HUDEP-2 (cell line): ENCODE data around the gene CES2.
A peak's percentile ranks its signal among the peaks of the same experiment; 100 is the strongest.
"Not testable (repeated sequence)": the region's sequence is repeated elsewhere in the genome, so short reads cannot be mapped to it uniquely, and the experiment has no call there.

Experiments
- DNase-seq, 76 experiments: peaks; one replicate each; lab custom pipeline; 2025; ENCODE audit not compliant: unreplicated experiment in 76 of 76; lab: John Stamatoyannopoulos, UW

Gene CES2

DNA sequence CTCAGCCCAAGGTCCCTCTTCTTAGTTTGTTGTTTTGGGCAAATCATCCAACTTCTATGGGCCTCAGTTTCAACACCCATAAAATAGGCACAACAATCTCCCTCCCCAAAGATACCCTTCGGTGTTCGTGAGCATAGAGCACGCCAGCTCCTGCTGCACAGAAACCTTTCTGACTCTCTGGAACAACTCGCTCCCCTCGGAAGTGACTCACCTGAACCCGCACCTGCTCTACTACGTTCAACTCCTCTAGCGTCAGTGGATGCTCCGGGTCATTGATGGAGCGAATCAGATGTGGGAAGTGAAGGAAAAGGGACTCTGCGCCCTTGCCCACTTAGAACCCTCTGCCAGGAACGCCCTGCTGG lies 1.6 kb upstream of the CES2 start:
- no peak for DNase-seq

GRCh38 chr16:66934138-66934838 lies 1.0 kb upstream of the CES2 start, which contains the start of gene CIAO2B:
Gene CIAO2B, minus strand, starts transcription at chr16:66934402. Its CDS starts 38 bp downstream, at chr16:66934364.
- DNase-seq, result peak in 71 of 76 experiments; percentile 25 to 85 (median 68)

GRCh38 chr16:66934839-66935313 lies 440 bp upstream of the CES2 start:
- DNase-seq, result not testable (repeated sequence)

DNA sequence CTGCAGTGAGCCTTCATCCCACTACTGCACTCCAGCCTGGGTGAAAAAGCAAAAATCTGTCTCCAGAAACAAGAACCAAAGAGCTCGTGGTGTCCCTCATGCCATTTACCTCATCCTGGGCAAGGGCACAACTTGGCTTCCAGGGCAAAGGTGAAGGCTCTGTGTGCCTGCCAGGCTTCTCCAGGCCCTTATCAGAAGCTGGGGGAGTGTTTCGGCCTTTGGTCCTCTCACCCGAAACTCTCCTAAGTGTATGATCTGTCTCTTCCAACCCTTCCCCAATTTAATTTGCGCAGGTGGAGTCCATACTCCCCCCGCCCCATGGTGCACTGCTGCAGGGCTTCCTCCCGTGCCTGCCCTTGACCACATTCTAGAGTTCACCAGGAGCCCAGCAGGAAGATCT lies 1.1 kb downstream of the CES2 start:
- DNase-seq, result no peak

DNA sequence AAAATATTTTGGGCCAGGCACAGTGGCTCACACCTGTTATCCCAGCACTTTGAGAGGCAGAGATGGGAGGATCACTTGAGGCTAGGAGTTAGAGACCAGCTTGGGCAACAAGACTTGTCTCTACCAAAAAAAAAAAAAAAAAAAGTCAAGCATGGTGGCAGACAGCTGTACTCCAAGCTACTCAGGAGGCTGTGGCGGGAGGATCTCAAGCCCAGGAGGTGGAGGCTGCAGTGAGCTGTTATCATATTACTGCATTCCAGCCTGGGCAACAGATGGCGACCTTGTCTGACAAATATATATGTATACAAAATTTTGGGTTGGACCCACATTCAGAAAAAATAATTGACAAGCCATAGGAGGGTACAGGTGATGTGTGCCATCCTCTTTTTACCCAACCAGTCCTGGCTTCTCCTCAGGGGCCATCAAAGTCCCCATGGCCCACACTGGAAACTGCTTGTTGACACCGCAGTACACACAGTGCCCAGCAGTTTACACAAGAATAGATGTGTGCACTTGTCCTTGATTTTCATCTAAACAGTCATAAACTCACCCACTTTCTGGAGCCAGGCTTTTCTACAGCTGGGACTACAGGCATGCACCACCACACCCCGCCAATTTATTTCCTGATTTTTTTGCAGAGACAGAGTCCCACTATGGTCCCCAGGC lies 1.7 kb downstream of the CES2 start:
- DNase-seq, result peak in 16 of 76 experiments; percentile 4 to 34 (median 16)

- DNase-seq, result no peak
These were observed 2.5 kb downstream of the CES2 start for GRCh38 chr16:66937725-66938337.

- no peak for DNase-seq
These were observed 4.0 kb downstream of the CES2 start for GRCh38 chr16:66939366-66939765.

DNA sequence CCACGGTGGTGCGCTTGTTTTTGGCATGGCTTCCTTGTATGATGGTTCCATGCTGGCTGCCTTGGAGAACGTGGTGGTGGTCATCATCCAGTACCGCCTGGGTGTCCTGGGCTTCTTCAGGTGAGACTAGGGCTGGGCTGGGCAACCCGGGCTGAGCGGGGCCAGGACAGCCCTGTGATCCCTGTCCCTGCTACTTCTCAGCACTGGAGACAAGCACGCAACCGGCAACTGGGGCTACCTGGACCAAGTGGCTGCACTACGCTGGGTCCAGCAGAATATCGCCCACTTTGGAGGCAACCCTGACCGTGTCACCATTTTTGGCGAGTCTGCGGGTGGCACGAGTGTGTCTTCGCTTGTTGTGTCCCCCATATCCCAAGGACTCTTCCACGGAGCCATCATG lies 4.9 kb downstream of the CES2 start:
- DNase-seq, result no peak

DNA sequence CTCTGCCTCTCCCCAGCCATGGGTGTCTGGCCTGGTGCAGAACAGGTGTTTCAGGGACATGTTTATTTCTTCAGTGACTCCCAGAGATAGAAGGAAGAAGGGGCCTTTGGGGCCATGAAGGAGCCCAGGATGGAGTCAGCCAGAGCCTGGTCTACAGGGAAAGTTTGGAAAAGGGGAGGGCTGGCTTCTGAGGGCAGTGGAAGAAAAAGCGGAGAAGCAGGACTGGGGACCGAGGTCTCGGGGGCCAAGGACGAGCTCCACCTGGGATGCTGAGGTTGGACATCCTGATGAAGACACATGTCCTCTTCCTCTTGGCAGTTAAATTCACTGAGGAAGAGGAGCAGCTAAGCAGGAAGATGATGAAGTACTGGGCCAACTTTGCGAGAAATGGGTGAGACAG lies 7.7 kb downstream of the CES2 start:
- no peak for DNase-seq

DNA sequence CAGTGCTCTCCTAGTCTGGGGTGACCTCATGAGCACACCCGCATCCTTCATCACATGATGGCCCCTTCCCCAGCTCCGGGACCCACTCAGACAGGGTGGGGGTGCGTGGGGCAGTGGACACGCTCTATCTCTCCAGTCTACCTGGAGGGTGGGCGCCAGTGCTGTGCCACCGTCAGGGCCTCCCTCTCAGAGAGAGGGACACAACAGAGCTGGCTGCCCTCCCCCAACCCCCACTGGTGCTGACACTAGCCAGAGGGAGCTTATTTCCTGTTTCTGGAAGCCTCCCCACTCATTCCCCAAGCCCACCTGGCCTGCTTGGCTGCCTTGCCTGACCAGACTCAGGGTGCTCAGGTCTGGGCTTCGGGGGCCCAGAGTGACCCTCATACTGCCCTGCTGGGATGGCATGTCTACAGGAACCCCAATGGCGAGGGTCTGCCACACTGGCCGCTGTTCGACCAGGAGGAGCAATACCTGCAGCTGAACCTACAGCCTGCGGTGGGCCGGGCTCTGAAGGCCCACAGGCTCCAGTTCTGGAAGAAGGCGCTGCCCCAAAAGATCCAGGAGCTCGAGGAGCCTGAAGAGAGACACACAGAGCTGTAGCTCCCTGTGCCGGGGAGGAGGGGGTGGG lies 8.2 kb downstream of the CES2 start:
- DNase-seq, result no peak

GRCh38 chr16:66944054-66944441 lies 8.7 kb downstream of the CES2 start:
- no peak for DNase-seq

GRCh38 chr16:66944971-66945370 lies 9.7 kb downstream of the CES2 start:
- not testable (repeated sequence) for DNase-seq

DNA sequence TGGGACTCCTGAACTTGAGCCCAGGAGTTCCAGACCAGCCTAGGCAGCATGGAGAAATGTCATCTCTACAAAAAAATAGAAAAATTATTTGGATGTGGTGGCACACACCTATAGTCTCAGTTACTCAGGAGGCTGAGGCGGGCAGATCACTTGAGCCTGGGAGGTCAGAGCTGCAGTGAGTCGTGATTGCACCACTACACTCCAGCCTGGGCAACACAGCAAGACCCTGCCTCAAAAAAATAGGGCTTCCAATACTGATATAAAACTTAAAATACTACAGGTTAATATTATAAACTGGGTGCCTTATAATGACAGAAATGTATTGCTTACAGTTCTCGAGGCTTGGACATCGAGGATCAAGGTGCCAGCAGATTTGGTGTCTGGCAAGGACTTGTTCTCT lies 10.6 kb downstream of the CES2 start:
- DNase-seq, result no peak

DNA sequence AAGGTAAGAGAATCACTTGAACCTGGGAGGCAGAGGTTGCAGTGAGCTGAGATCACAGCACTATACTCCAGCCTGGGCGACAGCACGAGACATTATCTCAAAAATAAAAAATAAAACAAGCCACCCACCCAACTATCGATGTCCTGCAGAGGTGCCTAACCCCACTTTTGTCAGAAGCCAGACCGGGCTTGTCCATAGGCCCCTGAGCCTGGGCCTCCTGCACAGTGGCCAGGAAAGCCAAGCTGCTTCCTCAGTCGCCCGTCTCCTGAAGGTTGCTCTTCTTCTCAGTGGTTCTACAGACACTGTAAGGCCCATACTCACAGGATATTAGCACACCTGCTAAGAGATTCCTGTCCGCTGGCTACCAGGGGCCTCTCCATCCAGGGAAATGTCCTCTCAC lies 11.2 kb downstream of the CES2 start:
- no peak for DNase-seq

- DNase-seq, result no peak
These were observed 11.6 kb downstream of the CES2 start for GRCh38 chr16:66946974-66947301.

DNA sequence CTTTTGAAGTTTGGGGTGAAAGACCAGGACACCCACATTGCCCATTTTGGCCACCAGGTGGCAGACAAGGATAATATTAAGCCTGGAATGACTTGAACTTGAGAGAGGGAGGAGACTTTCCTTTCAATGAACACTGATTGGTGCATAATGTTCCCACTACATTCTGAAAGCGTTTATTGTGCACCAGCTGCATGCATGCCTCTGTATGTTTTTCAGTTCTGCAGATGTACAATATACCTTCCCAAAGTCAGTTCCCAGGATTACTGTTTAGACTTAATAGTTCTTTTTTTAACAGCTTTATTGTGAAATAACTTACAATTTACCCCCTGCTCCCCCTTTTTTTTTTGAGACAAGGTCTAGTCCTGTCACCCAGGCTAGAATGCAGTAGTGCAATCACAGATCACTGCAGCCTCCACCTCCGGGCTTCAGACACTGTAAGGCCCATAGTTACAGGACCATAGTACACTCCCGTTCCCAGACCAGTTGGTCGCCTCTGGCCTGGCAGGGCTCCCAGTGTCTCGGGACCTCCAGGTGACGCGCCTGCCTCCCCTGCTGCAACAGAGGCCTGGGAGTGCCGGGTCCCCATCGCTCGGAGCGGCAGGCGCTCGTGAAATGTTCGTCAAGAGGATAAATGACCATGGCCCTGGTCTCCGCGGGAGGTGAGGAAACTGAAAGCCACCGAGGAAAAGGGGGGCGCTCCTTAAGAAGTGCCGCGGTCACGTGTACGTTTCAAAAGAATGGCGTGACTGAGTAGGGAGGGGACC lies 12.2 kb downstream of the CES2 start:
- peak in 69 of 76 experiments; percentile 11 to 86 (median 64) for DNase-seq

DNA sequence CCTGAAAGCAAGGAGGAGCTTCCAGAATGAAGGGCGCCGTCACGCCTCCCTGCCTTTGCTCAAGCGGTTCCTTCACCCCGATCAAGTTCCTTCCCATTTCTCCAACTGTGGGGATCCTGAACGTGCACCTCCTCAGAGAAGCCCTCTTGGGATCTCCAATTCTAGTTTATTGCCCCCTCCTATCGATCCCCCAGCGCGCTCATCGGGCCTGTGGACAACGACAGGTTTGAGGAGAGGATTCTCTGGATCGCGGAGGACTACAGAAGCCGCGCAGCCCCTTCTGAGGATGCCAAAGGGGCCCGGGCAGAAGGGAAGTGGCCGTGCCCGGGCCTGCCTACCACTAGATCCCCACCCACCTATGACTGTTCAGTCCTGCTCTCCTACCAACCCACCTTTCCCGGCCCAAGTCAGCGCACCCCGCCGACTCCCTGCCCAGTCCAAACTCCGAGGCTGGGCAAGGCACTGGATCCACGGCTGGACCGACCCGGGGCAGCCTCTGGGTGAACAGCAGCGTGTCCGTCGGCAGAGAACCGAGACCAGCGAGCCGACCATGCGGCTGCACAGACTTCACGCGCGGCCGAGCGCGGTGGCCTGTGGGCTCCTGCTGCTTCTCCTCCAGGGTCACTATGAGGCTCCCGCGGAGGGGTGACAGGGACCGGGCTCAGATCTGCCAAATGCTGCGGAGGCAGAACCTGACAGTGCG lies 13.0 kb downstream of the CES2 start:
- DNase-seq, result no peak

DNA sequence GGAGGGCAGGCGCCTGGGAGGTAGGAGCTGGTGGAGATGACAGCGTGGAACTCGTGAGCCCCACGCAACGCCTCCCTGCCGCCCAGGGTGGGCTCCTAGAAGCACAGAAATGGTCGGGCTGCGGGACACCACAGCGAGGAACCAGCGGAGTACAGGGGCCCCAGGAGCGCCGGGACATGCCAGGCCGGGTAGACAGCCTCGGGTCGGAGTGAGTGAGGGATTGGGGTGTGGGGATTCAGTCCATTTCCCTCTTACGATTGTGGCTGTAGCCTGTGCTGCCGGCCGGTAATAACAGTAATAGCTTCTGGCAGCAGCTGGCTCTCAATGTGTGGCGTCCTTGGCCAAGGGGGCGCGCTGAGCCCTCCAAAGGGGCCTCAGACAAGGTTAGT lies 13.5 kb downstream of the CES2 start:
- no peak for DNase-seq

DNA sequence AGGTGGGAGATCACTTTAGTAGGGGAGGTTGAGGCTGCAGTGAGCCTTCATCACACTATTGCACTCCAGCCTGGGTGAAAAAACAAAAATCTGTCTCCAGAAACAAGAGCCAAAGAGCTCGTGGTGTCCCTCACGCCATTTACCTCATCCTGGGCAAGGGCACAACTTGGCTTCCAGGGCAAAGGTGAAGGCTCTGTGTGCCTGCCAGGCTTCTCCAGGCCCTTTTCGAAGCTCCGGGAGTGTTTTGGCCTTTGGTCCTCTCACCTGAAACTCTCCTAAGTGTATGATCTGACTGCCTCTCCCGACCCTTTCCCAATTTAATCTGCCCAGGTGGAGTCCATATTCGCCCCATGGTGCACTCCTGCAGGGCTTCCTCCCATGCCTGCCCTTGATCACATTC lies 14.2 kb downstream of the CES2 start:
- no peak for DNase-seq

GRCh38 chr16:66950437-66950836 lies 15.1 kb downstream of the CES2 start:
- no peak for DNase-seq
